Gastrocnemius medialis (tissue), 4 donors: ENCODE measurements around the gene CHMP6. TPM values are rescaled to one million over a fixed set of nuclear protein-coding genes. Genes with fewer than 3 reads are reported as not detected.

Experiments
- ATAC-seq, 2 donors: fragments of 150-250 bp; one replicate each; pipeline ENCODE4 v1.9.1; 2016
- DNase-seq, 2 donors: peaks; one replicate each; pipeline ENCODE4 v3.0.0-alpha.2; 2019
- H3K27ac ChIP-seq, 4 donors: fragments of 200-600 bp; sonication (generic); 1 replicate in 1 of 4; 2 replicates in 3 of 4; pipeline ENCODE4 v1.5.1; 2016 to 2018; ENCODE audit warnings: mild to moderate bottlenecking in 2 of 4, moderate library complexity in 1 of 4
- H3K27me3 ChIP-seq, 3 donors: fragments of 200-600 bp; sonication (generic) in 2 of 3; 1 replicate in 1 of 3; 2 replicates in 2 of 3; pipeline versions ENCODE4 v1.5.1 to v1.6.0; 2016 to 2019; ENCODE audit warnings: mild to moderate bottlenecking in 1 of 3, moderate library complexity in 1 of 3
- H3K36me3 ChIP-seq, 2 donors: fragments of 200-600 bp; sonication (generic) in 1 of 2; one replicate each; pipeline ENCODE4 v1.5.1; 2017 to 2018
- H3K4me1 ChIP-seq, 2 donors: fragments of 200-600 bp; sonication (generic) in 1 of 2; one replicate each; pipeline ENCODE4 v1.5.1; 2016 to 2017; ENCODE audit warnings: mild to moderate bottlenecking in 2 of 2
- H3K4me3 ChIP-seq, 4 donors: fragments of 200-600 bp; sonication (generic) in 3 of 4; 1 replicate in 1 of 4; 2 replicates in 3 of 4; pipeline ENCODE4 v1.5.1; 2016 to 2019; ENCODE audit warnings: mild to moderate bottlenecking in 2 of 4
- H3K9me3 ChIP-seq, 3 donors: fragments of 200-600 bp; sonication (generic) in 2 of 3; 1 replicate in 1 of 3; 2 replicates in 2 of 3; pipeline ENCODE4 v1.5.1; 2016 to 2019
- POLR2A ChIP-seq, 2 donors: fragments of 450-650 bp; IDR thresholded peaks; one replicate each; pipeline ENCODE4 v1.6.1; 2017; ENCODE audit warnings: antibody characterized with exemption in 2 of 2, mild to moderate bottlenecking in 2 of 2, moderate library complexity in 2 of 2
- in situ Hi-C, 4 donors: fragments of 200-750 bp; cut with MboI; loops; one replicate each; pipeline versions ENCODE4 v1.15.0 to v1.8.0; 2017; ENCODE audit warnings: low sequenced_read_pairs in 4 of 4
- intact Hi-C: fragments of 100-400 bp; cut with DNase I; formaldehyde crosslinking; loops from one replicate; pipeline ENCODE4 v1.15.1; 2023; ENCODE audit warnings: low total_unique reads
- total RNA-seq, 4 donors: library from RNA; depleted of rRNA; stranded (reverse); fragments of >200 nt; gene quantifications; one replicate each; pipeline versions ENCODE4 v1.1.0 to v1.2.3, GENCODE V29; 2016
- TF ChIP-seq, protein P1 (sequence below), 5 experiments: fragments of 450-650 bp in 3 of 5; fragments of 200-600 bp in 2 of 5; sonication (generic) in 2 of 5; IDR thresholded peaks in 4 of 5; conservative IDR thresholded peaks in 1 of 5; 1 replicate in 4 of 5; 2 replicates in 1 of 5; pipeline ENCODE4 v1.5.1; 2016 to 2019; ENCODE audit warnings: antibody characterized with exemption in 5 of 5, mild to moderate bottlenecking in 3 of 5, moderate library complexity in 3 of 5

Gene CHMP6
- total RNA-seq = 10 to 100 TPM; 29.8 to 33.3 (median 33.0) TPM

DNA sequence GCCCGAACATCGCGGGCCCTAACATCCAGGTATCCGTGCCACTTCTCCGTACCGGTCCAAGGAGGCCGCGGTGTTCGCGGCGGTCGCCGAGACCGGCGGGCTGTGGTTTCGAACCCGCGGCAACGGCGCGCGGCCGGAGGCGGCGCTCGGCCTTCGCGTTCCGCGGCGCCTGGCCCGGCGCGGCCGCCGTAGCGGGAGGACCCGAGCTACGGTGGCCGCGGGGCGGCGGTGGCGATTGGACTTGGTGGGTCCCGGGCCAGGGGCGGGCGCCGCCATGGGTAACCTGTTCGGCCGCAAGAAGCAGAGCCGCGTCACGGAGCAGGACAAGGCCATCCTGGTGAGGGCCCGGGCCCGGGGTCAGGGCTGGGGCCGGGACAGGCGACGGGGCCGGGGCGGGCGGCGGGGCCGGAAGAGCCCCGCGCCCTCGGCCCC is at the start of gene CHMP6:
Gene CHMP6, plus strand, starts transcription at position 197 of the 432 bp plus-strand sequence. Its CDS starts 78 bp downstream, at position 275.
- Histone ChIP-seq H3K4me1 (peaks cover 24 to 40% of the 10 kb centered on the region in 2 donors), H3K36me3 (peaks cover 0 to 18% of the 10 kb centered on the region in 2 donors), H3K27ac (peak within 1 kb of the TSS; percentile 68 to 85 (median 73)), H3K9me3 (no peaks in the 10 kb centered on the region), H3K4me3 (peak within 1 kb of the TSS; percentile 70 to 83 (median 77)), H3K27me3 (no peaks in the 10 kb centered on the region)
- intact Hi-C loops = no loop called here
- TF ChIP-seq, protein P1, sequence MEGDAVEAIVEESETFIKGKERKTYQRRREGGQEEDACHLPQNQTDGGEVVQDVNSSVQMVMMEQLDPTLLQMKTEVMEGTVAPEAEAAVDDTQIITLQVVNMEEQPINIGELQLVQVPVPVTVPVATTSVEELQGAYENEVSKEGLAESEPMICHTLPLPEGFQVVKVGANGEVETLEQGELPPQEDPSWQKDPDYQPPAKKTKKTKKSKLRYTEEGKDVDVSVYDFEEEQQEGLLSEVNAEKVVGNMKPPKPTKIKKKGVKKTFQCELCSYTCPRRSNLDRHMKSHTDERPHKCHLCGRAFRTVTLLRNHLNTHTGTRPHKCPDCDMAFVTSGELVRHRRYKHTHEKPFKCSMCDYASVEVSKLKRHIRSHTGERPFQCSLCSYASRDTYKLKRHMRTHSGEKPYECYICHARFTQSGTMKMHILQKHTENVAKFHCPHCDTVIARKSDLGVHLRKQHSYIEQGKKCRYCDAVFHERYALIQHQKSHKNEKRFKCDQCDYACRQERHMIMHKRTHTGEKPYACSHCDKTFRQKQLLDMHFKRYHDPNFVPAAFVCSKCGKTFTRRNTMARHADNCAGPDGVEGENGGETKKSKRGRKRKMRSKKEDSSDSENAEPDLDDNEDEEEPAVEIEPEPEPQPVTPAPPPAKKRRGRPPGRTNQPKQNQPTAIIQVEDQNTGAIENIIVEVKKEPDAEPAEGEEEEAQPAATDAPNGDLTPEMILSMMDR (IDR thresholded peaks at IDR 0.05 in 4 of 5, conservative IDR thresholded peaks at IDR 0.05 in 1 of 5) = peak in 3 of 5 experiments; percentile 51 to 82 (median 74)
- peak; percentile 35 to 56 for TF ChIP-seq POLR2A (IDR thresholded peaks at IDR 0.05)
- ATAC-seq = peak; percentile 58 to 69
- in situ Hi-C loops = no loop called here
- peak; percentile 42 to 63 for DNase-seq

DNA sequence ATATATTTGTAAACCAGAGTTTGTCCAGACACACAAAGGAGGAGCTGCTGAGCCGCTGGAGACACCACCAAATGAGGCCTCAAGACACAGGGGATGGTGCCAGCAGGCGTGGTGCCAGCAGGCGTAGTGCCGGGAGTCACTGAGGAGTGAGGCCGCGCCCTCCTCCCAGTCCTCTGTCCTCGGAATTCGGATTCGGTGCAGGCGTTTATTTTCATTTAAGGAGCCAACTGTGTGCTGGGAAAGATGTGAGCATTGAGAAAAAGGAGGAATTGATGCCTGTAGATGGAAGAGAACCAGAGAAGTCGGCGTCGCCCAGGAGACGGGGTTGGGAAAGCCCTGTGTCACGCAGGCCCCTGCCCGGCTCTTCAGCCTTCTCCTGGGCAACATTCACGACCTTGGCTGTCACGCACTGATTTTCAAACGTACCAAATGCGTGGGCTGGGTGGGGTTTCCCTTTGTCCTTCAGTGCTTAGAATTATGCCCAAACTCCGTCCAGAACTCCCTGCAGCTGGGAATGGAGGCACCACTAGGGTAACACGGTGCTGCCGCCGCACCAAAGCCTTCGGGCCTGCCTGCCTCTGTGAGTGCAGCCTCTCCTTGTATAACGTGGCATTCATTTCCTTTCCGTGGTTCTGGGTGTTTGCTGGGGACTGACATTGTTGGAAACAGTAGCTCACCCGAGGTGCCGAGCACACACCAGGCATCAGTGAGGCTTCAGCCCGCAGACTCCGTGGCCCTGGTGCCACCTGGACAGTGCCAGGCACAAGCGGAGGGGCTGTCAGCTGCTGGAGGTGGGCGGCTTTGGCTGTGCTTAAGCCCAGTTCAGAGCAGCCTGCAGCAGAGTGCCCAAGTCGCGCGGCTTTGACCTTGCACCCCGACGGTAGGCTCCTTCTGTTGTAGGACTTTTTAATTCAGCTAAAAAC is 49.0 kb upstream of the CHMP6 start:
- DNase-seq (peak; percentile 64 to 86), ATAC-seq (peak; percentile 69 to 77)
- H3K9me3 ChIP-seq = no peaks in the 10 kb centered on the region
- no peak for TF ChIP-seq POLR2A (IDR thresholded peaks at IDR 0.05)
- TF ChIP-seq, protein P1 (IDR thresholded peaks at IDR 0.05 in 4 of 5, conservative IDR thresholded peaks at IDR 0.05 in 1 of 5) = peak in 1 of 5 experiments; percentile 15
- H3K27ac ChIP-seq = peak overlapping the region in 1 of 4 donors; percentile 10
- H3K4me3 ChIP-seq = no peak overlapping the region
- intact Hi-C loops (no loop called here), in situ Hi-C loops (no loop called here)
- H3K4me1 ChIP-seq = peaks cover 10% of the 10 kb centered on the region in 2 donors
- no peaks in the 10 kb centered on the region for H3K27me3 ChIP-seq
- H3K36me3 ChIP-seq = peaks cover 3 to 21% of the 10 kb centered on the region in 2 donors

DNA sequence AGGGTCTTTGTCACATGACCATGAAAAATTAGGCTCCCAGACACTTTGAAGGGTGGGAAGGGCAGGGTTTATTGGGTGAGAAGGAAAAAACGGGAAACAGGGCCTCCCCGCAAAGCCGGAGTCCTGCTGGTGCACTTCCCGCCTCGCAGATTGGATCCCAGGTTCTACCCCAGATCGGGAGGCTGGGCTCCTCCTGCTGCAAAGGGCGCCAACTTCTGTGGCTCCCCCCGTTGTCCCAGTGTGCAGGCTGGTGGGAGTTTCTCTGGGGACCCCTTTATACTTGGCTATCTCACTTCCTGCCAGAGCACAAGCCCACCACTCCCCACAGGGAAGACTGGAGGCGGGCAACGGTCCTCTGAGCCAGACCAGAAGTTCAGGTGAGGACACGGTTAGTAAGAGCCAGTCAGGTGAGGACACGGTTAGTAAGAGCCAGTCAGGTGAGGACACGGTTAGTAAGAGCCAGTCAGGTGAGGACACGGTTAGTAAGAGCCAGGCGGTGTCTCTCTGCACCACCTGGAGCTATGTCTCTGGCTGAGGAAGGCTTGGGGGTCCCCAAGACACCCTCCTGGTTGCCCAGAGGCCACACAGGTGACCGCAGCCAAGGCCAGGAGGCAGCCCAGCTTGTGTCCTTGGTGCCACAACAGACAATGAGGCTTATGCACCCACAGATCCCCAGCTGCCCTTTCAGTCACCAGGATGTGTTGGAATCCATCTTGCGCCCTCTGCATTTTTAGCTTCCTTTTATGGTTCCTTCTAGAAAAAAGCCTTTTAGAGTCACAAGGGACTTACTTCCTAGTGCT is 48.1 kb upstream of the CHMP6 start:
- Histone ChIP-seq H3K4me3 (no peak overlapping the region), H3K27ac (no peak overlapping the region), H3K9me3 (no peaks in the 10 kb centered on the region), H3K36me3 (peaks cover 3 to 27% of the 10 kb centered on the region in 2 donors), H3K4me1 (peaks cover 10% of the 10 kb centered on the region in 2 donors), H3K27me3 (no peaks in the 10 kb centered on the region)
- intact Hi-C loops (no loop called here), in situ Hi-C loops (no loop called here)
- ATAC-seq = no peak
- no peak for DNase-seq
- TF ChIP-seq POLR2A (IDR thresholded peaks at IDR 0.05) = no peak
- TF ChIP-seq, protein P1 (IDR thresholded peaks at IDR 0.05 in 4 of 5, conservative IDR thresholded peaks at IDR 0.05 in 1 of 5) = no peak

DNA sequence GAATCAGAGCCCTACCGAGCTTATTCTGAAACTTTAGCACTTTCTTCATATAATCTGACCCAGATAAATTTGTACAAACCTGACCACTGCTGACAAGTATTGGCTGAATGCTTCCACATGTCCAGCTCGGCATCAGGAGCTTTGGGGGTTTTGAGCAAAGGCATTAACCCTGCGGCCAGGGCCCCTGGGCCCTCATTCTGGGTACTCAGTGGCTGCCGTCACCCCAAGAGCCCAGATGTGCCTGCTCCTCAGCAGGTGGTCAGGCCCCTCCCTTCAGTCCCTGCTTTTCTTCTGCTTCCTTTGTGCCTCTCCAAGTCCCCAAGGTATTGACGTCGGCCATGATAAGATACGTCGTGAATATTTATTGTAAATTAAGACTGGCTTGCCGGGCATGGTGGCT is 47.3 kb upstream of the CHMP6 start:
- peaks cover 10% of the 10 kb centered on the region in 2 donors for H3K4me1 ChIP-seq
- H3K27me3 ChIP-seq = no peaks in the 10 kb centered on the region
- H3K36me3 ChIP-seq = peaks cover 3 to 33% of the 10 kb centered on the region in 2 donors
- H3K27ac ChIP-seq = no peak overlapping the region
- H3K4me3 ChIP-seq = no peak overlapping the region
- TF ChIP-seq POLR2A (IDR thresholded peaks at IDR 0.05) = no peak
- TF ChIP-seq, protein P1 (IDR thresholded peaks at IDR 0.05 in 4 of 5, conservative IDR thresholded peaks at IDR 0.05 in 1 of 5) = no peak
- intact Hi-C loops (no loop called here), in situ Hi-C loops (no loop called here)
- DNase-seq (no peak), ATAC-seq (no peak)
- no peaks in the 10 kb centered on the region for H3K9me3 ChIP-seq
